Glomerular visceral epithelial cell (primary cell): Measurements from ENCODE around the gene CTRL.
"Not testable (repeated sequence)": the region's sequence is repeated elsewhere in the genome, so short reads cannot be mapped to it uniquely, and the experiment has no call there.

Experiments used
- DNase-seq: peaks from one replicate; pipeline ENCODE4 v3.0.0-alpha.2; 2016; ENCODE audit errors: extremely low spot score

Gene CTRL

GRCh38 chr16:67941469-67942199 is 10.0 kb upstream of the CTRL start:
- no peak for DNase-seq

GRCh38 chr16:67940446-67941089 is 8.9 kb upstream of the CTRL start:
- no peak for DNase-seq

GRCh38 chr16:67939507-67940445 is 8.1 kb upstream of the CTRL start:
- DNase-seq: no peak

- not testable (repeated sequence) for DNase-seq
Observed at GRCh38 chr16:67937713-67938112, 6.1 kb upstream of the CTRL start.

GRCh38 chr16:67936880-67937605 is 5.4 kb upstream of the CTRL start:
- DNase-seq: no peak

- peak; percentile 67 for DNase-seq
Observed at GRCh38 chr16:67936124-67936879, 4.6 kb upstream of the CTRL start, which contains the start of gene PSMB10. Gene PSMB10 (minus strand): TSS chr16:67936850. CDS start chr16:67936749, 101 bp downstream.

GRCh38 chr16:67935402-67936123 is 3.9 kb upstream of the CTRL start:
- DNase-seq: peak; percentile 96

- no peak for DNase-seq
Observed at GRCh38 chr16:67935101-67935401, 3.4 kb upstream of the CTRL start.

- no peak for DNase-seq
Observed at GRCh38 chr16:67934306-67935100, 2.8 kb upstream of the CTRL start.

- DNase-seq: no peak
Observed at GRCh38 chr16:67933805-67934204, 2.1 kb upstream of the CTRL start.

- DNase-seq: no peak
Observed at GRCh38 chr16:67932462-67932840, 789 bp upstream of the CTRL start.

GRCh38 chr16:67930678-67931211 is 917 bp downstream of the CTRL start:
- DNase-seq: no peak

- no peak for DNase-seq
Observed at GRCh38 chr16:67930191-67930590, 1.5 kb downstream of the CTRL start.

- peak; percentile 64 for DNase-seq
Observed at GRCh38 chr16:67928561-67929364, 2.9 kb downstream of the CTRL start.

- no peak for DNase-seq
Observed at GRCh38 chr16:67928147-67928546, 3.5 kb downstream of the CTRL start.

GRCh38 chr16:67927131-67927941 is 4.3 kb downstream of the CTRL start:
- no peak for DNase-seq

GRCh38 chr16:67926181-67926750 is 5.4 kb downstream of the CTRL start:
- no peak for DNase-seq
